Upper lobe of right lung (tissue), 1 donor: ENCODE data around the gene MIF. TPM values are rescaled to one million over a fixed set of nuclear protein-coding genes. Genes with fewer than 3 reads are reported as not detected.
A peak's percentile ranks its signal among the peaks of the same experiment; 100 is the strongest.
"Not testable (repeated sequence)": the region's sequence is repeated elsewhere in the genome, so short reads cannot be mapped to it uniquely, and the experiment has no call there.

ENCODE experiments used
- ATAC-seq: fragments of 200-7000 bp; cut with Tn5 transposase; one replicate; pipeline ENCODE4 v1.9.1; 2020; ENCODE audit warnings: mild to moderate bottlenecking, moderate library complexity
- DNase-seq: peaks from one replicate; pipeline ENCODE4 v3.0.0-alpha.2; 2020
- H3K27ac ChIP-seq: fragments of 200-600 bp; one replicate; pipeline ENCODE4 v1.8.0; 2022
- H3K27me3 ChIP-seq: fragments of 200-600 bp; one replicate; pipeline ENCODE4 v1.8.0; 2022; ENCODE audit warnings: mild to moderate bottlenecking
- H3K36me3 ChIP-seq: fragments of 200-600 bp; one replicate; pipeline ENCODE4 v1.8.0; 2022
- H3K4me1 ChIP-seq: fragments of 200-600 bp; one replicate; pipeline ENCODE4 v1.8.0; 2022
- H3K4me3 ChIP-seq: fragments of 200-600 bp; one replicate; pipeline ENCODE4 v1.8.0; 2022; ENCODE audit warnings: mild to moderate bottlenecking
- H3K9me3 ChIP-seq: fragments of 200-600 bp; one replicate; pipeline ENCODE4 v1.8.0; 2022
- CTCF ChIP-seq: fragments of 200-600 bp; IDR thresholded peaks from one replicate; pipeline ENCODE4 v1.8.0; 2022; ENCODE audit warnings: antibody characterized with exemption
- intact Hi-C: fragments of 100-400 bp; cut with DNase I; formaldehyde crosslinking; loops from one replicate; pipeline ENCODE4 v1.11.0; 2022
- total RNA-seq: library from RNA; stranded (reverse); fragmentation: NEBNext Ultra II Directional; extraction: Animal tissue kit (Norgen Biotek cat#: 25700); gene quantifications from one replicate; pipeline ENCODE4 v1.2.1, GENCODE V29; 2021
- donor health status: DM: no; HTN: yes; CAD: no; lungs with severe emphysema.

The MIF gene
- total RNA-seq, 1 donor from 2014 or later = 236 TPM

DNA sequence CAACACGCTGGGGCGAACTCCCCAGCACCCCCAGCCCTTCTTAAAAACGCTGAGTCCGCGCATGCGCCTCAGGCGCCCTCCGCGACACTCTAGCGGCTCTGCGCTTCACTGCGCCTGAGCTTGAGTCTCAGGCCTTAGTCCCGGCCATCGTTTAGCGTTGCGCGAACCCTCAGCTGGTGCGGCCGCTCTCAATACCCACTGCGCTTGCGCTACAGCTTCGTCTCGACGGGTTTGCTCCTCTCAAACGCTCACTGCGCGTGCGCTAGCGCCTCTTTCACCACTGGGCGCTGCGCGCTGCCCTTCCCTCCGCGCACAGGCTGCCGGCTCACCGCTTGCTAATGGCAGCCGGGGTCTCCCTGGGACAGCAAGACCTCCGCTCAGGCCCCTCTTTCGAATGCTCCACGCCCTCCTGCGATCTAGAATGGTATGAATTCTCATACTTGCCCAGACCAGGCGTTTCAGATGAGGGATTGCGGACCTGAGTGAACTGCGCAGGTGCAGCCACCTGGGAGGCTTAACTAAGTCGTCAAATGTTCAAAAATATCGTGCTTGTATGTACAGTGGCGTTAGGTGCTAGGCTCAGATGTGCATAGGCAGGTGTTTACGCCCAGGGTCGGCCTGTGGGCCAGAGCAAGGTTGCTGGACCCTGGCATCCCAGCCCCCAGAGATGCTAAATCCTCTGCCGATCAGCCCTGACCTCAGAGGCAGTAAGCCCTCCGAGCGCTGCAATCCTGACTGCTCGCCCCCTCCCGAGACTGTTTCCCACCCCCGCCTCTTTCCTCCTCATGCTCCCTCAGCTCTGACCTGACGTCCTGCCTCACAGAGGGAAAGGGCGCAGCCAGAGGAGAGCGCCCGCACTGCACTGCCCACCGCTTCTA lies 36.3 kb upstream of the MIF start, which contains the start of gene SLC2A11:
SLC2A11 (plus strand) TSS at position 270 of the 878 bp plus-strand sequence; CDS start at position 395, 125 bp downstream.
- intact Hi-C loops = no loop called here
- Histone ChIP-seq H3K4me1 (peaks cover 6% of the 10 kb centered on the region), H3K9me3 (no peaks in the 10 kb centered on the region), H3K27me3 (no peaks in the 10 kb centered on the region), H3K36me3 (no peaks in the 10 kb centered on the region), H3K4me3 (peak within 1 kb of the TSS; percentile 81), H3K27ac (peak within 1 kb of the TSS; percentile 89)
- peak; percentile 99 for DNase-seq
- peak; percentile 31 for TF ChIP-seq CTCF
- peak; percentile 97 for ATAC-seq

- Histone ChIP-seq H3K36me3 (no peaks in the 10 kb centered on the region), H3K9me3 (no peaks in the 10 kb centered on the region), H3K27me3 (no peaks in the 10 kb centered on the region), H3K4me3 (peak overlapping the region; percentile 81), H3K27ac (no peak overlapping the region), H3K4me1 (peaks cover 6% of the 10 kb centered on the region)
- DNase-seq = no peak
- no peak for TF ChIP-seq CTCF
- ATAC-seq = no peak
- intact Hi-C loops = no loop called here
These were observed 35.7 kb upstream of the MIF start for GRCh38 chr22:23858484-23858815.

GRCh38 chr22:23859201-23859600 lies 35.0 kb upstream of the MIF start:
- peaks cover 6% of the 10 kb centered on the region for H3K4me1 ChIP-seq
- H3K9me3 ChIP-seq = no peaks in the 10 kb centered on the region
- no peak for DNase-seq
- no peaks in the 10 kb centered on the region for H3K27me3 ChIP-seq
- no peaks in the 10 kb centered on the region for H3K36me3 ChIP-seq
- no peak for TF ChIP-seq CTCF
- no peak for ATAC-seq
- intact Hi-C loops = no loop called here
- no peak overlapping the region for H3K4me3 ChIP-seq
- no peak overlapping the region for H3K27ac ChIP-seq

DNA sequence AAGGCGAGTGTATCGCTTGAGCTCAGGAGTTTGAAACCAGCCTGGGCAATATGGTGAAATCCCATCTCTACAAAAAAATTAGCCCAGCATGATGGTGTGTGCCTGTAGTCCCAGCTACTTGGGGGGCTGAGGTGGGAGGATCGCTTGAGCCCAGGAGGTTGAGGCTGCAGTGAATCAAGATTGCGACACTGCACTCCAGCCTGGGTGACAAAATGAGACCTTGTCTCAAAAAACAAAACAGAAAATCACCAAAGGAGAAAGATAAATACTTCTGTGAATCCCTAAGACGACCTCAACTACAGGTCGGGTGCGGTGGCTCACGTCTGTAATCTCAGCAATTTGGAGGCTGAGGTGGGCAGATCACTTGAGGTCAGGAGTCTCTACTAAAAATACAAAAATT lies 34.0 kb upstream of the MIF start:
- H3K27me3 ChIP-seq, H3K4me3 ChIP-seq, DNase-seq, H3K27ac ChIP-seq, ATAC-seq, intact Hi-C loops, H3K9me3 ChIP-seq, H3K36me3 ChIP-seq, H3K4me1 ChIP-seq: not testable (repeated sequence)

DNA sequence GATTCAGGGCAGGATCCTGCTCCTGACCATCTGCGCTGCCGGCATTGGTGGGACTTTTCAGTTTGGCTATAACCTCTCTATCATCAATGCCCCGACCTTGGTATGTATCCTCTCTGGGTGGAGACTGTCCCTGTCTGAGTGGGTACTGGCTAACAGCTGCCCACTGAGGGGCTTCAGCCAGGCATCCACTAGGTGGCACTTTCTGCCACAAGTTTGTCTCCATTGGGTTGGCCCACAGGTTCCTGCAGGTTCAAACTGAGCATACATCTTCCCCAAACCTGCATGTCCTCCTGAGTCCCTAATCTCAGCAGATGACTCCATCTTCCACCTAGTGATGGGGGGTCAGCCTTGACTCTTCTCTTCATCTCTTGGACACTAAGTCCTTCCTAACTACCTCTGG lies 32.1 kb upstream of the MIF start:
- DNase-seq (no peak), ATAC-seq (peak; percentile 17)
- Histone ChIP-seq H3K9me3 (no peaks in the 10 kb centered on the region), H3K4me3 (no peak overlapping the region), H3K36me3 (no peaks in the 10 kb centered on the region), H3K27me3 (no peaks in the 10 kb centered on the region), H3K27ac (no peak overlapping the region), H3K4me1 (peaks cover 6% of the 10 kb centered on the region)
- intact Hi-C loops = no loop called here
- peak; percentile 45 for TF ChIP-seq CTCF

- intact Hi-C loops, H3K9me3 ChIP-seq, DNase-seq, ATAC-seq, H3K4me3 ChIP-seq, H3K4me1 ChIP-seq, H3K27me3 ChIP-seq, H3K36me3 ChIP-seq, H3K27ac ChIP-seq: not testable (repeated sequence)
These were observed 29.6 kb upstream of the MIF start for GRCh38 chr22:23864499-23865154.
